ENCODE measurements around the gene ZNF787.

ZNF787 gene

DNA sequence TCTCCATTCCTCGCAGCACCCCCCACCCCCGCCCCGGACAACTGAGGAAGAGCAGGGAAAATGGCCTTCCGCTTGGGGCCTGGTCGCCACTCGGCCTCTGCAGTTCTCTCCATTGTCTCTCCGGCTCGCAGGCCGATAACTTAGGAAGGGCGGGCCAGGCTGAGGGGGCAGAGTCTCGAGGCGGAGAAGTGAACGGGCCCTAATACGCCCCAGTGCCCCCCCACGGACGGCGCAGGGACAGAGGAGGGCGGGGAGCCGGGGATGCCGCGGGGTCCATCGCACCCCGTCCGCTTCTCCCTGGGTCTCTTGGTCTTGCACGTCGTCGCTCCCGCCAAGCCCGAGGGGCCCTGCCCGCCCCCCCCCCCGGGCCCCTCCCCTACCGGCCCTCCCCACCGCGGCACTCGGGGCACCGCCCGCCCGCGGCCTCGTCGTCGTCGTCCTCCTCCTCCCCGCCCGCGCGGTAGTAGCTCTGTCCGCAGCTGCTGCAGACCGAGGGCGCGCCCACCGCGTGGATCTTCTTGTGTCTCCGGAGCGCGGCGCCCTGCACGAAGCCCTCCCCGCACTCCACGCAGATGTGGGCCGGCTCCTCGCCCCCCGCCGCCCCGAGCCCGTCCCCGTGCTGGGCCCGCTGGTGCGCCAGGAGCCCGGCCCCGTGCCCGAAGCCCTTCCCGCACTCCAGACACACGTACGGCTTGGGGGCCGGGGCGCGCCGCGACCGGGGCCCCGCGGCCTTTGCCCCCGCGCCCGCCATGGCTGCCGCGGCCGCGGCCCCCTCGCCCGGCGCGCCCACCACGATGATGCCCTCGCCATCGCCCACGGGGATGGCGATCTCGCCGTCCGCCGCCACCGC, 33.2 kb downstream of the ZNF787 start:
- no peak for DNase-seq (ENCODE audit: low spot score)

DNA sequence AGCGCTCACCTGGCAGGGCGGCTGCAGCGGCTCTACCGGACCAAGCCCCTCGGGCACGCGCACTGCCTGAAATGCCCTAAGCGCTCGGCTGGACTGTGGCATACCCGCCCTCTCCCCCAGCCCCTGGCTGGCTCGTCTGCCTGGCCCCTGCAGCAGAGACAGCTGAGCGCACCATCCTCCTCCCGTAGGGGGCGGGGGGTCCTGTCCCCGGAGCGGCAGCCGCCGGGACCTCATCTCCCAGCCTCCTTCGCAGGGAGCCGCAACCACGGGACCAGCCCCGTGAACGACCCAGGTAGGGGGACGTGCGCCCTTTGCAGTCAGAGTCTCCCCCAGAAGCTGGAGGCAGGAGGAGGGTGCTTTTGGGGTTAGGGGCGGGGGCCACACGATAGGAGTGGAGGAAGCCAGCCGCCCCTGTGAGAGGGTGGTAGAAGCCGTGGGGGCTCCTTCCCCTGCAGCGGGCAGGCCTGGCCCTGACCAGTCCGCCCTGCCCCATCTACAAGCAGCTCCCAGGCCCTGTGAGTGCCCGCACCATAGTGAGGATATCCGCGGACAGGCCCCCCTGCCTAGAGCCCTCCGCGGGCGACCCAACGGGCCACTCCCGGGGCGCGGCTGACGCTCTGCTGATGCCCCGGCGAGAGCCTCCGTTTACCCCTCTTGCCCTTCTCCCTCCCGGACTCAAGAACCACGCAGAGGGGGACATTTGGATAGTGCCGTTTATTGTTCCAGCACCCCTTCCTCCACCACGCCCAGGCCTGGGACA, 34.2 kb downstream of the ZNF787 start:
- no peak for DNase-seq (ENCODE audit: low spot score)

DNA sequence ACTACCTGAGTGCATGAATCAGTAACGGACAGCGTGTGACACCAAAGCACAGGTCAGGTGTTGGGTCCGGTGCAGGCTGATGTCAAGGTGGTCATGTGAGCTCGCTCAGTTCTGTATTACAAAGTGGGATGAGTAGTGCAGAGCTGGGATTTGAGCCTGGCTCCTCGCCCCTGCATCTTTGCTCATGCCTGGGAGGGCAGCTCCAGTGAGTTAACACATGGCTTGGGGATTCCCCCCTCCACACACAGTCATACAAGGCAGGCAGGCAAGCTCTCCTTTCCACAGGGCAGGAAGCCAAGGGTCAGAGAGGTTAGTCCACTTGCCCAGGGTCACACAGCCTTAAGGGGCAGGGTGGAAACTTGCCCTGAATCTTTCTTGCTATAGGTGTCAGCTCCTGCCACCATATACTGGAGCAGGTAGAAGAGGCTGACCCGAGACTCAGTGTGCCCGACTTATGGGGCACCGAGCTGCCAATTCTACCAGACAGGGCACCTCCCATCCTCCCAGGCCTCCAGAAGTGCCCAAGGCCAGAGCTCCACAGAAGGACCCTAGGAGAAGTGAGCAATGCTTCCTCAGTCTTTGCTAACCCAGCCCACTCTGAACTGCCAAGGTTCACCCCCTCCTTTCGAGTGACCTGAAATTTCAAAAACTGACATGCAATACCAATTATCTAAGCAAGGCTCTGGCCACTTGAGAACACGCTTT, 35.4 kb downstream of the ZNF787 start:
- no peak for DNase-seq (ENCODE audit: low spot score)

DNA sequence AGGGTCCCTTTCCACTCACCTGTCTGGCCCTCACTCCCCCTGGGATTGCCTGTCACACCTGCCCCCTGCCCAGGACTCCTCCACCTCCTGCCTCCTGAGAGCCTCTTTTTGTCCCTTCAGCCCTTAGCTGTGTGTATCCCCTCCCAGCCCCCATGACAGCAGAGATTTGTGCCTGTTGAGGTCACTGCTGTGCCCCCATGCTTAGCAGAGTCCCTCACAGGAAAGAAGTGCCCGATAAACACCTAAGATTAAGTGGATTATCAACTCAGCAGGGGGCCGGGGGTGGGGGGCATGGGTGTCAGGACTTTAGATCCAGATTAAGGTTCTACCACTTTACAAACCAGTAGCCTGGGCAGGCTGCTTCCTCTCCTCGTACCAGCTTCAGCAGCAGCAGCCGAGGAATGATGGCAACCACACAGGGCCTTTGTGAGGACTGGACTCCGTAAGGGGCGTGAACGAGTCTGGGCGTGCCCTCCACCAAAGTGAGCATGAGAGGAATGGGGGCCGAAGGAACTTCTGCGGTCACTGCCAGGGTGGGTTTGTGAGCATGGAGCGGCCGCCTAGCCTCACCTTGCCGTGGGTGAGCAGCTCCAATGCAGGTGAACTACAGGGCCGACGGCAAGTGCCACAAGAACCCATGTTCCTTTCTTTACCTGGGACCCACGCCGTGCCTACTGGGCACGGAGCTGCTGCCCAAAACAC, 36.1 kb downstream of the ZNF787 start:
- DNase-seq (ENCODE audit: low spot score), result no peak

DNA sequence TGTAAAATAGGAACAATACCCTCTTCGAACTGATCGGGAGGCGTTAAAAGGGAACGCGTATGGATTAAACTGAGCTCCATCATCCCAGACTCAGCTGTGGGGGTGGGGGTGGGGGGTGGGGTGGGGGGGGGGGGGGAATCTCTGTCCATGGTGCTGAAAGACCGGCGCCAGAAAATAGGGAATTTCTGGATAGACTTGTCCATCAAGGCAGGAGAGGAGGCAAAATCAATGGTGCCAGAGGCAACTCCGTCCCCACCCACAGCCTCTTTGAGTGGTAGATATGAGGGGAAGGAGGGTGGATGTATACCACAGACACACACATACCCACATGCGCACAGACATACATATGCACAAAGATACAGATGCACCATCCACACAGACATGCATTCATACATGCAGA, 37.4 kb downstream of the ZNF787 start:
- no peak for DNase-seq (ENCODE audit: low spot score)

DNA sequence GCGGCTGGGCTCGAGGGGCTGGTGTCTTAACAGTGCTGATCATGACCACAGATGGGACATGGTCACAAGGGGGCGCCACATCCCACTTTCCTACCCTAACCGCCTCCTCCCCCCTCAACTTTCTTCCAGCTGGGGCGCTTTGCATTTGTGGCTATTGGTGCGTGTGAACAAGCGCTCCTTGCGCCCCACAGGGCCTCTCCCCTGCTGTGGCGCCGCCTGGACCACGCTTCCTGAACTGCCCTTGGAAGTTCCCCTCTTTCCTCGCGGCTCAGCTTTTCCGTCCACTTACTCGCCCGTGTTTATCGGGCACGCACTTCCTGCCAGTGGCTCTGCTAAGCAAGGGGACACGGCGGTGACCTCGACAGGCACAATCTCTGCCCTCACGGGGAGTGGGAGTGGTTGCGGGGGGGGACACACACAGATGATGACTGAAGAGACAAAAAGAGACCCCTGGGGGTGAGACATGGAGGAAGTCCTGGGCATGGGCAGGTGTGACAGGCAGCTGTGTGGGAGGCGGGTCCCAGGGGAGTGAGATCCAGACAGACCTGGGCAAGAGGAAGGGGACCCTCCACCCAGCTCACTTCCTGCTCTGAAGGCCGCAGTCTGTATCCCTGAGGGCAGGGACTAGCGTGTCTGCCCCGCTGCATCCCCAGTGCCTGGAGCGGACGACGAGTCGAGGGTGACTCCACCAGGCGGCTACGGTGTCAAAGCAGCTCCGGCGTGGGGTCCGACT, 40.3 kb downstream of the ZNF787 start:
- peak; percentile 52 for DNase-seq (ENCODE audit: low spot score)

DNA sequence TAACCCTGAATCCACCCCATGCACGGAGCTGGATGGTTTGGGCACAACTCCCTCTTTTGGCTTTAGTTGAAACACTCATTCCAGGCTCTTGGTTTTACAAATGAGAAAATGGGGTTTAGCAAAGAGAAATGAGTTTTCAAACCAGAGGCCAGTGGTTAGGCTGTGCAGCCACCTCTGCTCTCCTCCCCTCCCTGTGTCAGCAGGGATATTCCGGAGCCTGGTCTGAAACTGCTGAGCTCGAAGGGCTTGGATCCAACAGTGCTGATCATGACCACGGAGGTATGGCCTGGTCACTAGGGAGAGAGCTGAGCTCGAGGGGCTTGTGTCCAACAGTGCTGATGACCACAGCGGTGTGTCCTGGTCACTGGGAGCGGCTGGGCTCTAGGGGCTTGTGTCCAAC, 41.5 kb downstream of the ZNF787 start:
- DNase-seq (ENCODE audit: low spot score), result no peak

DNA sequence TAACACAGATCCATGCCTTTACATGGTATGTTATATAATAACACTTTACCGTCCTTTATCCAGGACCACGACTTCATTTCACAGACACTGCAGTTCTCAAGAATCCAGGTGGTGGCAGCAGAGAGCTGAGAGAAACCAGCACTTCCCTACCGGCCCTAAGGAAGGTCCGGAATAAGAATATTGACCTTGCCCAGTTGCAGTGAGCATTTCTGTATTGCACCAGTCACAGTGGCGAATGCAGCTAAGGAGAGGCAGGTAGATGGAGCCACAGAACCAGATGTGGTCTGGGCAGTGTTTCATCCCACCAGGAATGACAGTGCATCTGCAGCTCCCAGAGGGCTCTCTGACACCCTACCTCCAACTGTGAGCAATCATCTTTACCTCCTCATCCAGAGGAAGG, 44.6 kb downstream of the ZNF787 start:
- DNase-seq (ENCODE audit: low spot score), result peak; percentile 35

DNA sequence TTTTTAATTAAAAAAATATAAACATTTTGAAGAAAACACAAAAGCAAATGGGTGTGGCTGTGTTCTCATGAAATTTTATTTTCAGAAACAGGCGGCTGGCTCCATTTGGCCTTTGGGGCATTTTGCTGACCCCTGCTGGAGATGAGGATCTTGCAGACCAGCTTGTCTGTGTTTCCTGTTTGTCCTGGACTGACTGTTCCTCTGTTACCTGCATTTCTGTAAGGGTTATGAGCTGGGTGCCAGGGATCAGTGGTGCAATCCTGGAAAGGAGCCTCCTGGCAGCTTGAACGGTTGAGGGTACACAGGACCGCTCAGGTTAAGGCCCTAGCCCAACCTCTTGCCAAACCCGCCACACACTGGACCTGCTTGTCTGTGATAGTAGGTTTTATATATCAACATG, 49.9 kb downstream of the ZNF787 start:
- DNase-seq (ENCODE audit: low spot score), result no peak

DNA sequence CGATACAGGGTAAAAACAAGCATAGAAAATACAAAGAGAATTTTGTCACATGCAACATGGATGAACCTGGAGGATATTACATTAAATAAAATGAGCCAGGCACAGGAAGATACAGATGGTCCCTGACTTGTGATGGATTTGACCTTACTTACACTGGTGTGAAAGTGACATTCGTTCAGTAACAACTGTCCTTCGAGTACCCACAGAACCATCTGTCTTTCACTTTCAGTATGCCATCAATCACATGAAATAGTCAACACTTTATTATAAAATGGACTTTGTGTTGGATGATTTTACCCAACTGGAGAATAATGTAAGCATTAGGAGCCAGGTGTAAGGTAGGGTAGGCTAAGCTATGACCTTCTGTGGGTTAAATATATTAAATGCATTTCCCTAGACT, 51.5 kb downstream of the ZNF787 start:
- DNase-seq (ENCODE audit: low spot score), result no peak

DNA sequence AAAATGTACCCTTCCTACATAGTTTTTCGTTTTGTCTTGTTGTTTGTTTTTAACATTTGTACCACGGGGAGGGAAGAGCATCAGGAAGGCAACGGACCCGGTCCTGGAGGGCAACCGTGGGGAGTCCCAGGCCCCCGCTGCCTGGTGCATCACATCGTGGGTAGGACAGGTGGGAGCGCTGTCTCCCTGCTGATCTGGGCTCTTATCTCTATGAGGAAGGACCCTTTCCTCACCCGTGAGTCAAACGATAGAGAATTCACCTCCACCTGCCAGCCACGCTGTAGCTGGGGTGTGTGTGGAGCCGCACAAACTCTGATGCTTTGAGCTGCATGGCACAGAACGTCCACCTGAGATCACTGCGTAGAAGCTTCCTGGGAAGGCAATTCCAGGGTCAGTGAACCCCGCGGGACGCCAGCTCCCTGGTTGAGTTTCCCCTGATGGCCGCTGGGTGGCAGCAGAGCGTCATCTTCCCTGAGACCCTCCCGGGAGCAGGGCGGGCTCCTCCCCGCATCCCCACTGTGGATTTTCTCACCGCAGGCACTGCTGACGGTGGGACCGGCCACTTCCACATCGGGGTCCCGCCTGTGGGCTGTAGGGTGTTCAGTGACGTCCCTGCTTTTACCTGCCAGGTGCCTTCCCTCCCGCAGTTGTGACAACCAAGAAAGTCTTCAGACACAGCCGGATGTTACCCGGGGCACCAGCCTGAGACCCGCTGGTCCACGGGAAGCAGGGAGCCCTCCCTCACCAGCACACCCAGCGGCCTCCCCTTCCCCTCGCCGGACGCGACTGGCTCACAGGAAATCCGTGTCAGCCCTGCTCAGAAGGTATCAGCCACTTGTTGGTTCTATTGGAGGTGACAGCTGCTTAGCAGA, 54.7 kb downstream of the ZNF787 start:
- peak; percentile 22 for DNase-seq (ENCODE audit: low spot score)

DNA sequence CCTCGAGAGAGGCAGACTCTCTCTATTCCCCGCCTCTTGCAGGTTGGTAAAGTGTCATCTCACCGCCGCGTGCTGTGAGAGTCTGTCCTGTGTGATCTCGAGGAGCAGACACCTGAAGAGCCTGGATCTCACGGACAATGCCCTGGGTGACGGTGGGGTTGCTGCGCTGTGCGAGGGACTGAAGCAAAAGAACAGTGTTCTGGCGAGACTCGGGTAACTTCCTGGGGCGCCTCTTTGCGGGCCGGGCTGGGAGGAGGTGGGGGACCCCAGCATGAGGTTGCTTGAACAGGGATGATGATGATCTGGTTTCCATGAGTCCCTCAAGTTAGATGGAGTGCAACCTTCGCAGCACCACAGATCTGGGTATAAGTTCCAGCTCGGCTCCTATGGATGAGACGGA, 67.5 kb downstream of the ZNF787 start:
- no peak for DNase-seq (ENCODE audit: low spot score)
